ENCODE measurements around the gene RBMS3.

RBMS3 gene

GRCh38 chr3:29991198-29991597, 710.3 kb downstream of the RBMS3 start:
- no peak for TF ChIP-seq CTCF (IDR thresholded peaks at IDR 0.05; ENCODE audit: control extremely low read depth, extremely low read depth, low read depth, missing control alignments)
- ChIA-PET CTCF (interaction anchor here (1.0 to 1.4 kb wide), 4 partner anchors 10 to 207 kb away, joined by 3 read pairs; no protein-coding TSS in a partner anchor), POLR2A (no interaction called here)
- no peak for DNase-seq (ENCODE audit: extremely low spot score)

GRCh38 chr3:30002797-30003196, 721.9 kb downstream of the RBMS3 start:
- no peak for DNase-seq (ENCODE audit: extremely low spot score)
- ChIA-PET CTCF (interaction anchor here (3.1 kb wide), 1 partner anchor 9 kb away, joined by 21 read pairs; no protein-coding TSS in a partner anchor), POLR2A (no interaction called here)
- TF ChIP-seq CTCF (IDR thresholded peaks at IDR 0.05; ENCODE audit: control extremely low read depth, extremely low read depth, low read depth, missing control alignments), result no peak

- POLR2A ChIA-PET, result no interaction called here
- CTCF ChIA-PET, result interaction anchor here (3.1 kb wide), 1 partner anchor 8 kb away, joined by 21 read pairs; no protein-coding TSS in a partner anchor
- DNase-seq (ENCODE audit: extremely low spot score), result no peak
- TF ChIP-seq CTCF (IDR thresholded peaks at IDR 0.05; ENCODE audit: control extremely low read depth, extremely low read depth, low read depth, missing control alignments), result no peak
These were observed 722.9 kb downstream of the RBMS3 start for GRCh38 chr3:30003741-30004140.

GRCh38 chr3:30004481-30004880, 723.6 kb downstream of the RBMS3 start:
- CTCF ChIA-PET, result interaction anchor here (3.1 kb wide), 1 partner anchor 7 kb away, joined by 21 read pairs; no protein-coding TSS in a partner anchor
- TF ChIP-seq CTCF (IDR thresholded peaks at IDR 0.05; ENCODE audit: control extremely low read depth, extremely low read depth, low read depth, missing control alignments), result no peak
- POLR2A ChIA-PET, result no interaction called here
- DNase-seq (ENCODE audit: extremely low spot score), result no peak

GRCh38 chr3:30006111-30006510, 725.2 kb downstream of the RBMS3 start:
- no peak for DNase-seq (ENCODE audit: extremely low spot score)
- ChIA-PET CTCF (no interaction called here), POLR2A (no interaction called here)
- TF ChIP-seq CTCF (IDR thresholded peaks at IDR 0.05; ENCODE audit: control extremely low read depth, extremely low read depth, low read depth, missing control alignments), result no peak

GRCh38 chr3:30007668-30008067, 726.8 kb downstream of the RBMS3 start:
- ChIA-PET POLR2A (no interaction called here), CTCF (no interaction called here)
- TF ChIP-seq CTCF (IDR thresholded peaks at IDR 0.05; ENCODE audit: control extremely low read depth, extremely low read depth, low read depth, missing control alignments), result no peak
- no peak for DNase-seq (ENCODE audit: extremely low spot score)

Measured in GM10248 (cell line).